Measurements from ENCODE around the gene ANTXR1.

ANTXR1 gene

GRCh38 chr2:69279211-69279610 is 266.2 kb downstream of the ANTXR1 start:
- no peak for DNase-seq (ENCODE audit: low read depth in 3 of 3)

GRCh38 chr2:69279931-69280681 is 267.1 kb downstream of the ANTXR1 start:
- no peak for DNase-seq (ENCODE audit: low read depth in 3 of 3)

- no peak for DNase-seq (ENCODE audit: low read depth in 3 of 3)
Observed at GRCh38 chr2:69280796-69281412, 267.9 kb downstream of the ANTXR1 start.

GRCh38 chr2:69285379-69285894 is 272.5 kb downstream of the ANTXR1 start:
- no peak for DNase-seq (ENCODE audit: low read depth in 3 of 3)

- DNase-seq (ENCODE audit: low read depth in 3 of 3), result no peak
Observed at GRCh38 chr2:69287544-69287943, 274.6 kb downstream of the ANTXR1 start.

GRCh38 chr2:69288429-69288828 is 275.4 kb downstream of the ANTXR1 start:
- no peak for DNase-seq (ENCODE audit: low read depth in 3 of 3)

- DNase-seq (ENCODE audit: low read depth in 3 of 3), result no peak
Observed at GRCh38 chr2:69291004-69291650, 278.1 kb downstream of the ANTXR1 start.

- no peak for DNase-seq (ENCODE audit: low read depth in 3 of 3)
Observed at GRCh38 chr2:69291721-69292120, 278.7 kb downstream of the ANTXR1 start.

- no peak for DNase-seq (ENCODE audit: low read depth in 3 of 3)
Observed at GRCh38 chr2:69292256-69292655, 279.3 kb downstream of the ANTXR1 start.

- no peak for DNase-seq (ENCODE audit: low read depth in 3 of 3)
Observed at GRCh38 chr2:69296421-69296820, 283.4 kb downstream of the ANTXR1 start.

- DNase-seq (ENCODE audit: low read depth in 3 of 3), result no peak
Observed at GRCh38 chr2:69297216-69297615, 284.2 kb downstream of the ANTXR1 start.

GRCh38 chr2:69298261-69298660 is 285.3 kb downstream of the ANTXR1 start:
- no peak for DNase-seq (ENCODE audit: low read depth in 3 of 3)

GRCh38 chr2:69298862-69299261 is 285.9 kb downstream of the ANTXR1 start:
- DNase-seq (ENCODE audit: low read depth in 3 of 3), result no peak
